ENCODE results near the gene GIT2.

- TF ChIP-seq POLR2A (IDR thresholded peaks at IDR 0.05; ENCODE audit: low read depth, low read length) (no peak), POLR2AphosphoS5 (IDR thresholded peaks at IDR 0.05; ENCODE audit: low read depth, low read length) (no peak), TAF1 (IDR thresholded peaks at IDR 0.05; ENCODE audit: borderline replicate concordance, low read depth, low read length) (no peak)
Measured at GRCh38 chr12:109993091-109993490, 3.1 kb downstream of the GIT2 start.
